OCI-M1 (cell line): ENCODE results near the gene DDX41.

Source experiments
- DNase-seq: peaks from one replicate; lab custom pipeline; 2025; lab: John Stamatoyannopoulos, UW

The DDX41 gene

GRCh38 chr5:177468685-177469628, 47.8 kb downstream of the DDX41 start:
- no peak for DNase-seq

- DNase-seq = no peak
These were observed 48.5 kb downstream of the DDX41 start for GRCh38 chr5:177468329-177468684.

- no peak for DNase-seq
These were observed 49.3 kb downstream of the DDX41 start for GRCh38 chr5:177467436-177467835.

GRCh38 chr5:177466861-177467260, 49.9 kb downstream of the DDX41 start:
- DNase-seq = no peak

- no peak for DNase-seq
These were observed 51.7 kb downstream of the DDX41 start for GRCh38 chr5:177465044-177465443.

- DNase-seq = peak; percentile 52
These were observed 54.6 kb downstream of the DDX41 start for GRCh38 chr5:177462021-177462670.
